Measurements from ENCODE around the gene DIP2A. TPM values are rescaled to one million over a fixed set of nuclear protein-coding genes. Genes with fewer than 3 reads are reported as not detected.

The DIP2A gene
- polyA plus RNA-seq, 3 donors = 4.6 to 55.4 (median 6.1) TPM

DNA sequence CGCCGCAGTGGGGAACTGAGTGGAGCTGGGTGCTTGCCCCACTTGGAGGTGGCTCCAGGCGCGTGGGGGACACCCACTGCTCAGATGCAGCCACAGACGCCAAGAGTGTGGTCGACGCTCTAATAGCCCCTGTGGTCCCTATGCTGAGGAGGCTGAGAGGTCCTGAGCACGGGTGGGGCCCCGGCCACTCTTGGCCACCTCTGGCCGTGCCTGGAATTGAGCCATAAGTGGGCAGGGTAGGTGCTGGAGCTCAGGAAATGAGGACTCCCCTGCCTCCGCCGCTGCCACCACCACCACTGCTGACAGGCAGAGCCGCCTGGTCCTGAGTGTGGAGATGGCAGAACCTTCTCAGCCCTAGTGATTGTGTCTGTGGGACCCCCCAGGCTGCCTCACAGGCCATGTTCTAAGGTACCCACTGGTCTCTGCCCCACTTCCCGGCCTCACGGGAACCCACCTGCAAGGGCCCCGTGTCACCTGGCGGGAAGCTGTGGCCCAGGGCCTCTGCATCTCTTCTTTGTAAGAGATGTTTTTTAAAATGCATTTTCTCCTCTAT, 34.6 kb upstream of the DIP2A start:
- TF ChIP-seq, protein P1, sequence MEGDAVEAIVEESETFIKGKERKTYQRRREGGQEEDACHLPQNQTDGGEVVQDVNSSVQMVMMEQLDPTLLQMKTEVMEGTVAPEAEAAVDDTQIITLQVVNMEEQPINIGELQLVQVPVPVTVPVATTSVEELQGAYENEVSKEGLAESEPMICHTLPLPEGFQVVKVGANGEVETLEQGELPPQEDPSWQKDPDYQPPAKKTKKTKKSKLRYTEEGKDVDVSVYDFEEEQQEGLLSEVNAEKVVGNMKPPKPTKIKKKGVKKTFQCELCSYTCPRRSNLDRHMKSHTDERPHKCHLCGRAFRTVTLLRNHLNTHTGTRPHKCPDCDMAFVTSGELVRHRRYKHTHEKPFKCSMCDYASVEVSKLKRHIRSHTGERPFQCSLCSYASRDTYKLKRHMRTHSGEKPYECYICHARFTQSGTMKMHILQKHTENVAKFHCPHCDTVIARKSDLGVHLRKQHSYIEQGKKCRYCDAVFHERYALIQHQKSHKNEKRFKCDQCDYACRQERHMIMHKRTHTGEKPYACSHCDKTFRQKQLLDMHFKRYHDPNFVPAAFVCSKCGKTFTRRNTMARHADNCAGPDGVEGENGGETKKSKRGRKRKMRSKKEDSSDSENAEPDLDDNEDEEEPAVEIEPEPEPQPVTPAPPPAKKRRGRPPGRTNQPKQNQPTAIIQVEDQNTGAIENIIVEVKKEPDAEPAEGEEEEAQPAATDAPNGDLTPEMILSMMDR (IDR thresholded peaks at IDR 0.05) = no peak
- H3K36me3 ChIP-seq (replicated peaks in 1 of 2; ENCODE audit: control insufficient read depth in 1 of 2, insufficient read depth in 2 of 2, low read length in 2 of 2) = peaks cover 39 to 81% of the 10 kb centered on the region in 2 donors
- peak overlapping the region in 3 of 7 donors; percentile 15 to 75 (median 30) for H3K27ac Mint-ChIP-seq
- H2AFZ ChIP-seq (ENCODE audit: insufficient read depth, low read depth, low read length, poor library complexity, severe bottlenecking) = no peak overlapping the region
- H3K27ac ChIP-seq (ENCODE audit: low read depth in 1 of 2, low read length in 2 of 2) = peak overlapping the region in 1 of 2 donors; percentile 26
- no peaks in the 10 kb centered on the region for H3K9me3 Mint-ChIP-seq
- H4K20me1 ChIP-seq (ENCODE audit: insufficient read depth, low read length) = no peaks in the 10 kb centered on the region
- H3K9me3 ChIP-seq (replicated peaks in 1 of 2; ENCODE audit: control insufficient read depth in 1 of 2, insufficient read depth in 1 of 2, low read length in 2 of 2) = no peaks in the 10 kb centered on the region
- peaks cover 2% of the 10 kb centered on the region for H3K4me1 Mint-ChIP-seq
- no peak for DNase-seq
- H3K79me2 ChIP-seq (ENCODE audit: insufficient read depth, low read length) = no peaks in the 10 kb centered on the region
- H3K36me3 Mint-ChIP-seq = peaks cover 52 to 74% of the 10 kb centered on the region in 2 donors
- no peak overlapping the region for H3K9ac ChIP-seq (ENCODE audit: insufficient read depth, low read length, poor library complexity, severe bottlenecking)
- no peaks in the 10 kb centered on the region for H3K4me1 ChIP-seq (ENCODE audit: control insufficient read depth in 1 of 2, insufficient read depth in 2 of 2, low read length in 2 of 2)
- no peak overlapping the region for H3K4me3 Mint-ChIP-seq
- no peaks in the 10 kb centered on the region for H3K27me3 ChIP-seq (ENCODE audit: control insufficient read depth in 2 of 2, insufficient read depth in 2 of 2, low read length in 2 of 2)
- intact Hi-C loops (cut with micrococcal nuclease) = no loop called here
- H3K4me2 ChIP-seq (replicated peaks; ENCODE audit: extremely low read depth, low read length, poor library complexity, severe bottlenecking) = no peak overlapping the region
- no peak overlapping the region for H3K4me3 ChIP-seq (replicated peaks in 1 of 3; ENCODE audit: low read depth in 2 of 3, low read length in 3 of 3)
- H3K27me3 Mint-ChIP-seq (ENCODE audit: low read depth in 3 of 3) = peaks cover 0 to 2% (median 1%) of the 10 kb centered on the region in 3 donors
- WGBS (ENCODE audit: insufficient coverage) = 92% methylated on average over 11 of the region's 17 CpGs

DNA sequence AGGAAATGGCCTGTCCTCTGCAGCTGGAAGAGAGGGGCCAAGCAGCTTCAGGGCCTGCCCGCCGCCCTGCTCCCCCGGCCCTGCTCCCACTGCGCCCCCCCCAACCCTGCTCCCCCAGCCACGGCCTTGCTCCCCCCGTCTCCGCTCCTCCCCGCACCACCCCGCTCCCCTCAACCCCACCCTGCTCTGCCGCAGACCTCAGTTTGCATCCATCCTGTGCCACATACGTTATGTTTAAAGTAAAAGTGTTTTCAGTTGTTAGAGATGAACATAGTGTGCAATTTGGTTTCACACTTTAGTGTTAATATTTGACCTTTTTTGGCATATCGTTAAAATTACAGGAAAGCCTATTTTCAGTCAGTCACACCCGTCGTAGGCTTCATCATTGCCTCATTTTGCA, 34.1 kb upstream of the DIP2A start:
- Mint-ChIP-seq H3K4me3 (no peak overlapping the region), H3K27me3 (ENCODE audit: low read depth in 3 of 3) (peaks cover 0 to 2% (median 1%) of the 10 kb centered on the region in 3 donors), H3K4me1 (peaks cover 2% of the 10 kb centered on the region), H3K36me3 (peaks cover 51 to 73% of the 10 kb centered on the region in 2 donors), H3K9me3 (no peaks in the 10 kb centered on the region), H3K27ac (no peak overlapping the region)
- no peaks in the 10 kb centered on the region for H3K27me3 ChIP-seq (ENCODE audit: control insufficient read depth in 2 of 2, insufficient read depth in 2 of 2, low read length in 2 of 2)
- no peak overlapping the region for H3K4me2 ChIP-seq (replicated peaks; ENCODE audit: extremely low read depth, low read length, poor library complexity, severe bottlenecking)
- intact Hi-C loops (cut with micrococcal nuclease) = no loop called here
- H3K27ac ChIP-seq (ENCODE audit: low read depth in 1 of 2, low read length in 2 of 2) = no peak overlapping the region
- H2AFZ ChIP-seq (ENCODE audit: insufficient read depth, low read depth, low read length, poor library complexity, severe bottlenecking) = no peak overlapping the region
- no peak overlapping the region for H3K9ac ChIP-seq (ENCODE audit: insufficient read depth, low read length, poor library complexity, severe bottlenecking)
- WGBS (ENCODE audit: insufficient coverage) = no CpG with 5 or more reads among the region's 14 CpGs
- H3K36me3 ChIP-seq (replicated peaks in 1 of 2; ENCODE audit: control insufficient read depth in 1 of 2, insufficient read depth in 2 of 2, low read length in 2 of 2) = peaks cover 38 to 81% of the 10 kb centered on the region in 2 donors
- DNase-seq = no peak
- no peaks in the 10 kb centered on the region for H3K79me2 ChIP-seq (ENCODE audit: insufficient read depth, low read length)
- no peaks in the 10 kb centered on the region for H3K9me3 ChIP-seq (replicated peaks in 1 of 2; ENCODE audit: control insufficient read depth in 1 of 2, insufficient read depth in 1 of 2, low read length in 2 of 2)
- H4K20me1 ChIP-seq (ENCODE audit: insufficient read depth, low read length) = no peaks in the 10 kb centered on the region
- H3K4me1 ChIP-seq (ENCODE audit: control insufficient read depth in 1 of 2, insufficient read depth in 2 of 2, low read length in 2 of 2) = no peaks in the 10 kb centered on the region
- no peak overlapping the region for H3K4me3 ChIP-seq (replicated peaks in 1 of 3; ENCODE audit: low read depth in 2 of 3, low read length in 3 of 3)
- TF ChIP-seq, protein P1 (IDR thresholded peaks at IDR 0.05) = no peak
